ENCODE data around the gene PPARD. TPM values are rescaled to one million over a fixed set of nuclear protein-coding genes. Genes with fewer than 3 reads are reported as not detected.

The PPARD gene
- total RNA-seq, 5 donors from 2014 or later (not counting 1 experiment from before 2014, with no cell fraction given) = 36.8 to 41.3 (median 37.9) TPM

DNA sequence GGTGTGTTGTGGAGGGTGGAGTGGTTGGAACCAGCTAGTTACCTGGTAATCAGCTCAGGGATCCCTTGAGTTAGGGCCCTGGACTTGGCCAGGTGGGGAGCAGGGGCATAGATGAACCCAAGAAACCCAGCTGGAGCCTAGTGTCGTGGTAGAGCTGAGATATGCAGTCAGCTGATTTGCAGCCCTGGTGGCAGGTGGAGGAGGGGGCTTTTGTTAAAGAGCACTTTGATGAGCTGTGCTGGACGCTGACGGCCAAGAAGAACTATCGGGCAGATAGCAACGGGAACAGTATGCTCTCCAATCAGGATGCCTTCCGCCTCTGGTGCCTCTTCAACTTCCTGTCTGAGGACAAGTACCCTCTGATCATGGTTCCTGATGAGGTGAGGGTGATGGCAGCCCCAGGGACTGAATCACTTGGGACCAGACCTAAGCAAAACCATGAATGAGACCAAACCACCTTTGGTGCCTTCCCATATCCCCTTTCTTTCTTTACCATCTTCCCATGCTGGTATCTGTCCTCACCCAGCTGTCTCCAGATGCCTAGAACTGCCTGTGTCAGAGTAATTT is 32.0 kb upstream of the PPARD start:
- Histone ChIP-seq H3K36me3 (ENCODE audit: control insufficient read depth in 2 of 2, extremely low read depth in 1 of 2, insufficient read depth in 1 of 2, low read length in 1 of 2) (peaks cover 4 to 74% of the 10 kb centered on the region in 2 donors), H3K4me1 (ENCODE audit: control insufficient read depth in 1 of 2, extremely low read depth in 1 of 2, insufficient read depth in 2 of 2, low read length in 2 of 2) (peaks cover 65 to 67% of the 10 kb centered on the region in 2 experiments), H3K27ac (ENCODE audit: low read length) (peak overlapping the region; percentile 88), H3K27me3 (replicated peaks in 1 of 2; ENCODE audit: control insufficient read depth in 2 of 2, extremely low read depth in 1 of 2, insufficient read depth in 2 of 2, low read length in 1 of 2) (no peaks in the 10 kb centered on the region), H3K9me3 (no peaks in the 10 kb centered on the region), H3K4me3 (ENCODE audit: control insufficient read depth in 1 of 2, extremely low read depth in 1 of 2, low read length in 1 of 2) (peak overlapping the region in 1 of 2 donors; percentile 41)
- Mint-ChIP-seq H3K36me3 (peaks cover 64% of the 10 kb centered on the region), H3K27ac (peak overlapping the region; percentile 99), H3K4me3 (peak overlapping the region; percentile 70 to 78 (median 71)), H3K27me3 (no peaks in the 10 kb centered on the region), H3K4me1 (peaks cover 89 to 93% (median 89%) of the 10 kb centered on the region in 3 donors), H3K9me3 (no peaks in the 10 kb centered on the region)
- 29% methylated on average over 6 of the region's 6 CpGs for WGBS (ENCODE audit: insufficient coverage)
- peak in 5 of 35 experiments; percentile 14 to 50 (median 31) for DNase-seq
- peak in 3 of 4 experiments; percentile 32 to 46 (median 38) for ATAC-seq (replicated peaks in 1 of 4)
- POLR2A ChIA-PET = interaction anchor here in 1 of 2 donors (0.5 to 0.6 kb wide), 3 partner anchors 15 to 1229 kb away, joined by 3 to 8 read pairs (median 4); no protein-coding TSS in a partner anchor
- CTCF ChIA-PET = interaction anchor here (1.1 to 2.3 kb wide), 4 partner anchors 9 to 17 kb away, joined by 4 to 9 read pairs (median 6); partner anchors contain the start of gene DEF6 (in 1 of the 2)

DNA sequence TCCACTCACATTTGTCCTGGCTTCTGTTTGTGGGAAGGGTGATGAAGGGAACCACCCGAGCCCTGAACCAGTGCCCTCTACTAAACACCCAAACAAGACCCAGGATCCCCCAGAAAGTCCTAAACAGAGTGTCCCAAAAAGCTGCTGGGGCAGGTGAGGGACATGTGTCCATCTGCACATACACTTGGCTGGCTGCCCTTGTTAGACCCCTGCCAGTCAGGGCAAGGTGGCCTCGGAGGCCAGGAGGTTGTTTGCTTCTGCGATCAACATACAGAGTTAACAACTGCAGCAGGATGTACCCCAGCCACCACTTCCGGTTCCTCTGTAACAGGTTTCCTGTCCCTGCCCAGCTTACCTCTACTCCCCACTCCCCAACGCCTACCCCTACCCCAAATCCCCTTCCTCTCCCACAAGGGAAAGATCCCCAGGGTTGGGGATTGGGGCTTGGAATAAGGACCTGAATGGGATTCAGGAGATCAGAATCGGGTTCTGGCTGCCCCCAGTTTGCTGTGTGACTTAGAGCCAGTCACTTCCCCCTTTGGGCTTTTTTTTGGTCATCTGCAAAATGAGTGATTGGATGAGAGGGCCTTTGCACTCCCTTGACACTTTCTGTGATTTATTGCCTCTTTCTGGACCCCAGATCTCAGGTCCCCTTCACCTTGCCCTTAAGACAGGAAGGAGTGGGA is 30.8 kb upstream of the PPARD start:
- Mint-ChIP-seq H3K4me3 (peak overlapping the region; percentile 70 to 79 (median 78)), H3K4me1 (peaks cover 93 to 95% (median 93%) of the 10 kb centered on the region in 3 donors), H3K27ac (peak overlapping the region; percentile 99), H3K9me3 (no peaks in the 10 kb centered on the region), H3K36me3 (peaks cover 68% of the 10 kb centered on the region), H3K27me3 (no peaks in the 10 kb centered on the region)
- H3K27me3 ChIP-seq (replicated peaks in 1 of 2; ENCODE audit: control insufficient read depth in 2 of 2, extremely low read depth in 1 of 2, insufficient read depth in 2 of 2, low read length in 1 of 2) = no peaks in the 10 kb centered on the region
- peak overlapping the region; percentile 41 to 53 for H3K4me3 ChIP-seq (ENCODE audit: control insufficient read depth in 1 of 2, extremely low read depth in 1 of 2, low read length in 1 of 2)
- ATAC-seq (replicated peaks in 1 of 4) (peak; percentile 77 to 91 (median 88)), DNase-seq (peak in 34 of 35 experiments; percentile 43 to 80 (median 61))
- peaks cover 4 to 75% of the 10 kb centered on the region in 2 donors for H3K36me3 ChIP-seq (ENCODE audit: control insufficient read depth in 2 of 2, extremely low read depth in 1 of 2, insufficient read depth in 1 of 2, low read length in 1 of 2)
- ChIA-PET CTCF (interaction anchor here in 1 of 2 donors (0.6 to 2.3 kb wide), 8 partner anchors 9 to 138 kb away, joined by 3 to 9 read pairs (median 4); partner anchors contain the start of gene DEF6), POLR2A (interaction anchor here in 1 of 2 donors (0.7 to 1.4 kb wide), 2 partner anchors 9 to 646 kb away, joined by 3 read pairs; no protein-coding TSS in a partner anchor)
- peak overlapping the region; percentile 88 for H3K27ac ChIP-seq (ENCODE audit: low read length)
- WGBS (ENCODE audit: insufficient coverage) = 0% methylated on average over 1 of the region's 6 CpGs
- no peaks in the 10 kb centered on the region for H3K9me3 ChIP-seq
- H3K4me1 ChIP-seq (ENCODE audit: control insufficient read depth in 1 of 2, extremely low read depth in 1 of 2, insufficient read depth in 2 of 2, low read length in 2 of 2) = peaks cover 65% of the 10 kb centered on the region in 2 experiments

- Histone ChIP-seq H3K36me3 (ENCODE audit: control insufficient read depth in 2 of 2, extremely low read depth in 1 of 2, insufficient read depth in 1 of 2, low read length in 1 of 2) (peaks cover 4 to 75% of the 10 kb centered on the region in 2 donors), H3K27me3 (replicated peaks in 1 of 2; ENCODE audit: control insufficient read depth in 2 of 2, extremely low read depth in 1 of 2, insufficient read depth in 2 of 2, low read length in 1 of 2) (no peaks in the 10 kb centered on the region), H3K9me3 (no peaks in the 10 kb centered on the region), H3K4me3 (ENCODE audit: control insufficient read depth in 1 of 2, extremely low read depth in 1 of 2, low read length in 1 of 2) (peak overlapping the region; percentile 41 to 53), H3K4me1 (ENCODE audit: control insufficient read depth in 1 of 2, extremely low read depth in 1 of 2, insufficient read depth in 2 of 2, low read length in 2 of 2) (peaks cover 60 to 65% of the 10 kb centered on the region in 2 experiments), H3K27ac (ENCODE audit: low read length) (peak overlapping the region; percentile 88)
- DNase-seq (peak in 1 of 35 experiments; percentile 25), ATAC-seq (replicated peaks in 1 of 4) (peak in 3 of 4 experiments; percentile 3 to 7 (median 3))
- Mint-ChIP-seq H3K4me3 (peak overlapping the region; percentile 70 to 79 (median 78)), H3K27me3 (no peaks in the 10 kb centered on the region), H3K36me3 (peaks cover 68% of the 10 kb centered on the region), H3K9me3 (no peaks in the 10 kb centered on the region), H3K27ac (peak overlapping the region; percentile 99), H3K4me1 (peaks cover 92 to 95% (median 93%) of the 10 kb centered on the region in 3 donors)
- ChIA-PET CTCF (interaction anchor here in 1 of 2 donors (0.6 to 1.4 kb wide), 5 partner anchors 9 to 137 kb away, joined by 3 to 5 read pairs (median 3); no protein-coding TSS in a partner anchor), POLR2A (interaction anchor here in 1 of 2 donors (0.7 to 1.4 kb wide), 3 partner anchors 10 to 646 kb away, joined by 3 to 11 read pairs (median 3); no protein-coding TSS in a partner anchor)
- WGBS (ENCODE audit: insufficient coverage) = 81% methylated on average over 18 of the region's 19 CpGs
Observed at GRCh38 chr6:35312076-35312800, 30.1 kb upstream of the PPARD start.

GRCh38 chr6:35312807-35313206 is 29.6 kb upstream of the PPARD start:
- Mint-ChIP-seq H3K9me3 (no peaks in the 10 kb centered on the region), H3K4me3 (peak overlapping the region; percentile 63 to 78 (median 70)), H3K36me3 (peaks cover 72% of the 10 kb centered on the region), H3K27me3 (no peaks in the 10 kb centered on the region), H3K27ac (peak overlapping the region; percentile 99), H3K4me1 (peaks cover 89 to 93% (median 90%) of the 10 kb centered on the region in 3 donors)
- ATAC-seq (replicated peaks in 1 of 4) (no peak), DNase-seq (no peak)
- Histone ChIP-seq H3K27me3 (replicated peaks in 1 of 2; ENCODE audit: control insufficient read depth in 2 of 2, extremely low read depth in 1 of 2, insufficient read depth in 2 of 2, low read length in 1 of 2) (no peaks in the 10 kb centered on the region), H3K27ac (ENCODE audit: low read length) (peak overlapping the region; percentile 88), H3K36me3 (ENCODE audit: control insufficient read depth in 2 of 2, extremely low read depth in 1 of 2, insufficient read depth in 1 of 2, low read length in 1 of 2) (peaks cover 4 to 75% of the 10 kb centered on the region in 2 donors), H3K4me3 (ENCODE audit: control insufficient read depth in 1 of 2, extremely low read depth in 1 of 2, low read length in 1 of 2) (no peak overlapping the region), H3K9me3 (no peaks in the 10 kb centered on the region), H3K4me1 (ENCODE audit: control insufficient read depth in 1 of 2, extremely low read depth in 1 of 2, insufficient read depth in 2 of 2, low read length in 2 of 2) (peaks cover 59 to 60% of the 10 kb centered on the region in 2 experiments)
- ChIA-PET CTCF (interaction anchor here in 1 of 2 donors (0.6 kb wide), 1 partner anchor 13 kb away, joined by 7 read pairs; no protein-coding TSS in a partner anchor), POLR2A (interaction anchor here in 1 of 2 donors (0.7 to 1.4 kb wide), 2 partner anchors 10 to 59 kb away, joined by 3 to 11 read pairs; no protein-coding TSS in a partner anchor)
- WGBS (ENCODE audit: insufficient coverage) = no CpG with 5 or more reads among the region's 2 CpGs

- Histone ChIP-seq H3K27me3 (replicated peaks in 1 of 2; ENCODE audit: control insufficient read depth in 2 of 2, extremely low read depth in 1 of 2, insufficient read depth in 2 of 2, low read length in 1 of 2) (no peaks in the 10 kb centered on the region), H3K4me1 (ENCODE audit: control insufficient read depth in 1 of 2, extremely low read depth in 1 of 2, insufficient read depth in 2 of 2, low read length in 2 of 2) (peaks cover 20 to 27% of the 10 kb centered on the region in 2 experiments), H3K9me3 (no peaks in the 10 kb centered on the region), H3K27ac (ENCODE audit: low read length) (no peak overlapping the region), H3K36me3 (ENCODE audit: control insufficient read depth in 2 of 2, extremely low read depth in 1 of 2, insufficient read depth in 1 of 2, low read length in 1 of 2) (peaks cover 21 to 84% of the 10 kb centered on the region in 2 donors), H3K4me3 (ENCODE audit: control insufficient read depth in 1 of 2, extremely low read depth in 1 of 2, low read length in 1 of 2) (no peak overlapping the region)
- CTCF ChIA-PET = interaction anchor here in 1 of 2 donors (1.2 to 1.3 kb wide), 2 partner anchors 13 to 16 kb away, joined by 3 to 4 read pairs; no protein-coding TSS in a partner anchor
- Mint-ChIP-seq H3K27ac (peak overlapping the region; percentile 33 to 77), H3K27me3 (no peaks in the 10 kb centered on the region), H3K36me3 (peaks cover 74% of the 10 kb centered on the region), H3K4me3 (no peak overlapping the region), H3K9me3 (no peaks in the 10 kb centered on the region), H3K4me1 (peaks cover 58 to 69% (median 61%) of the 10 kb centered on the region in 3 donors)
- 97% methylated on average over 22 of the region's 28 CpGs for WGBS (ENCODE audit: insufficient coverage)
- POLR2A ChIA-PET = interaction anchor here in 1 of 2 donors (0.5 kb wide), 1 partner anchor 49 kb away, joined by 3 read pairs; no protein-coding TSS in a partner anchor
- no peak for ATAC-seq (replicated peaks in 1 of 4)
- DNase-seq = no peak
Observed at GRCh38 chr6:35317483-35318195, 24.7 kb upstream of the PPARD start.

Measured in T-cell (primary cell).